HAP-1 (cell line): ENCODE results near the gene RHO.

Experiments used
- DNase-seq, 2 experiments: peaks; one replicate each; pipeline ENCODE4 v3.0.0-alpha.2; 2016 to 2020; ENCODE audit warnings: low spot score in 2 of 2
- H3K27me3 ChIP-seq: fragments of 250-450 bp; sonication (Bioruptor Pico); 2 replicates; pipeline ENCODE4 v1.5.1; 2020; ENCODE audit warnings: low read depth, mild to moderate bottlenecking, moderate library complexity
- H3K36me3 ChIP-seq: fragments of 250-450 bp; sonication (Bioruptor Pico); replicated peaks from 2 replicates; pipeline ENCODE4 v1.5.1; 2020; ENCODE audit warnings: mild to moderate bottlenecking
- H3K4me1 ChIP-seq: fragments of 250-450 bp; sonication (Bioruptor Pico); 2 replicates; pipeline ENCODE4 v1.5.1; 2020; ENCODE audit warnings: mild to moderate bottlenecking
- H3K4me3 ChIP-seq: fragments of 250-450 bp; sonication (Bioruptor Pico); 2 replicates; pipeline ENCODE4 v1.5.1; 2020; ENCODE audit warnings: mild to moderate bottlenecking, moderate library complexity
- H3K9me3 ChIP-seq: fragments of 250-450 bp; sonication (Bioruptor Pico); 2 replicates; pipeline ENCODE4 v1.5.1; 2020; ENCODE audit warnings: mild to moderate bottlenecking, moderate library complexity
- in situ Hi-C: fragments of 300-500 bp; cut with MboI; formaldehyde crosslinking; loops from 3 replicates; pipeline ENCODE4 v1.14.3; 2020; ENCODE audit warnings: low sequenced_read_pairs, inconsistent platforms, mixed read lengths

The RHO gene

GRCh38 chr3:129518581-129518980 lies 9.9 kb upstream of the RHO start:
- no peaks in the 10 kb centered on the region for H3K27me3 ChIP-seq
- H3K36me3 ChIP-seq = no peaks in the 10 kb centered on the region
- no peak overlapping the region for H3K4me3 ChIP-seq
- no peaks in the 10 kb centered on the region for H3K9me3 ChIP-seq
- DNase-seq = no peak
- in situ Hi-C loops = no loop called here
- H3K4me1 ChIP-seq = no peaks in the 10 kb centered on the region

- Histone ChIP-seq H3K36me3 (no peaks in the 10 kb centered on the region), H3K4me1 (no peaks in the 10 kb centered on the region), H3K4me3 (no peak overlapping the region), H3K9me3 (no peaks in the 10 kb centered on the region), H3K27me3 (no peaks in the 10 kb centered on the region)
- in situ Hi-C loops = no loop called here
- no peak for DNase-seq
Measured at GRCh38 chr3:129519449-129519848, 9.0 kb upstream of the RHO start.

GRCh38 chr3:129519896-129520715 lies 8.3 kb upstream of the RHO start:
- in situ Hi-C loops = no loop called here
- Histone ChIP-seq H3K27me3 (no peaks in the 10 kb centered on the region), H3K9me3 (no peaks in the 10 kb centered on the region), H3K36me3 (no peaks in the 10 kb centered on the region), H3K4me3 (no peak overlapping the region), H3K4me1 (no peaks in the 10 kb centered on the region)
- no peak for DNase-seq

GRCh38 chr3:129520960-129521359 lies 7.5 kb upstream of the RHO start:
- Histone ChIP-seq H3K9me3 (no peaks in the 10 kb centered on the region), H3K36me3 (no peaks in the 10 kb centered on the region), H3K4me1 (no peaks in the 10 kb centered on the region), H3K4me3 (no peak overlapping the region), H3K27me3 (no peaks in the 10 kb centered on the region)
- in situ Hi-C loops = no loop called here
- DNase-seq = no peak

- no peaks in the 10 kb centered on the region for H3K4me1 ChIP-seq
Measured at GRCh38 chr3:129521611-129522010, 6.8 kb upstream of the RHO start.

GRCh38 chr3:129522953-129523352 lies 5.5 kb upstream of the RHO start:
- no peaks in the 10 kb centered on the region for H3K9me3 ChIP-seq
- H3K27me3 ChIP-seq = no peaks in the 10 kb centered on the region
- in situ Hi-C loops = no loop called here
- H3K4me3 ChIP-seq = no peak overlapping the region
- DNase-seq = no peak
- H3K4me1 ChIP-seq = no peaks in the 10 kb centered on the region
- no peaks in the 10 kb centered on the region for H3K36me3 ChIP-seq

More at GRCh38 chr3:129521611-129522010, 6.8 kb upstream of the RHO start:
- no peaks in the 10 kb centered on the region for H3K36me3 ChIP-seq
- no peaks in the 10 kb centered on the region for H3K9me3 ChIP-seq
- no peaks in the 10 kb centered on the region for H3K27me3 ChIP-seq
- DNase-seq = no peak
- H3K4me3 ChIP-seq = no peak overlapping the region
- in situ Hi-C loops = no loop called here

GRCh38 chr3:129524081-129524480 lies 4.4 kb upstream of the RHO start:
- Histone ChIP-seq H3K27me3 (no peaks in the 10 kb centered on the region), H3K4me1 (no peaks in the 10 kb centered on the region), H3K36me3 (no peaks in the 10 kb centered on the region), H3K9me3 (no peaks in the 10 kb centered on the region), H3K4me3 (no peak overlapping the region)
- in situ Hi-C loops = no loop called here
- no peak for DNase-seq

GRCh38 chr3:129525341-129525968 lies 3.0 kb upstream of the RHO start:
- no peak overlapping the region for H3K4me3 ChIP-seq
- H3K9me3 ChIP-seq = no peaks in the 10 kb centered on the region
- H3K27me3 ChIP-seq = no peaks in the 10 kb centered on the region
- in situ Hi-C loops = no loop called here
- H3K36me3 ChIP-seq = no peaks in the 10 kb centered on the region
- DNase-seq = no peak
- H3K4me1 ChIP-seq = no peaks in the 10 kb centered on the region

- DNase-seq = no peak
- Histone ChIP-seq H3K9me3 (no peaks in the 10 kb centered on the region), H3K4me1 (no peaks in the 10 kb centered on the region), H3K4me3 (no peak overlapping the region), H3K36me3 (no peaks in the 10 kb centered on the region), H3K27me3 (no peaks in the 10 kb centered on the region)
- in situ Hi-C loops = no loop called here
Measured at GRCh38 chr3:129526121-129526900, 2.1 kb upstream of the RHO start.

- no peak for DNase-seq
- Histone ChIP-seq H3K27me3 (no peaks in the 10 kb centered on the region), H3K4me1 (no peaks in the 10 kb centered on the region), H3K4me3 (no peak overlapping the region), H3K36me3 (no peaks in the 10 kb centered on the region), H3K9me3 (no peaks in the 10 kb centered on the region)
- in situ Hi-C loops = no loop called here
Measured at GRCh38 chr3:129527262-129527661, 1.2 kb upstream of the RHO start.

- H3K9me3 ChIP-seq = no peaks in the 10 kb centered on the region
- no peaks in the 10 kb centered on the region for H3K36me3 ChIP-seq
- in situ Hi-C loops = no loop called here
- no peaks in the 10 kb centered on the region for H3K4me1 ChIP-seq
- no peak overlapping the region for H3K4me3 ChIP-seq
- no peak for DNase-seq
- H3K27me3 ChIP-seq = no peaks in the 10 kb centered on the region
Measured at GRCh38 chr3:129529436-129530210, 1.2 kb downstream of the RHO start.

GRCh38 chr3:129530251-129530791 lies 1.9 kb downstream of the RHO start:
- Histone ChIP-seq H3K4me1 (no peaks in the 10 kb centered on the region), H3K27me3 (no peaks in the 10 kb centered on the region), H3K36me3 (no peaks in the 10 kb centered on the region), H3K4me3 (no peak overlapping the region), H3K9me3 (no peaks in the 10 kb centered on the region)
- in situ Hi-C loops = no loop called here
- DNase-seq = no peak

- Histone ChIP-seq H3K4me3 (no peak overlapping the region), H3K36me3 (no peaks in the 10 kb centered on the region), H3K4me1 (no peaks in the 10 kb centered on the region), H3K9me3 (no peaks in the 10 kb centered on the region), H3K27me3 (no peaks in the 10 kb centered on the region)
- in situ Hi-C loops = no loop called here
- no peak for DNase-seq
Measured at GRCh38 chr3:129530821-129531220, 2.4 kb downstream of the RHO start.
